ENCODE data around the gene TSPAN31.

GRCh38 chr12:57779736-57780135 is 34.9 kb downstream of the TSPAN31 start:
- TF ChIP-seq GATA1 (IDR thresholded peaks at IDR 0.05; ENCODE audit: low read depth, low read length) (no peak), POLR2A (IDR thresholded peaks at IDR 0.05; ENCODE audit: low read length) (no peak)
